ENCODE data around the gene KIF4B. TPM values are rescaled to one million over a fixed set of nuclear protein-coding genes. Genes with fewer than 3 reads are reported as not detected.
"Not testable (repeated sequence)": the region's sequence is repeated elsewhere in the genome, so short reads cannot be mapped to it uniquely, and the experiment has no call there.

KIF4B gene
- total RNA-seq, 4 donors from 2014 or later = not detected

DNA sequence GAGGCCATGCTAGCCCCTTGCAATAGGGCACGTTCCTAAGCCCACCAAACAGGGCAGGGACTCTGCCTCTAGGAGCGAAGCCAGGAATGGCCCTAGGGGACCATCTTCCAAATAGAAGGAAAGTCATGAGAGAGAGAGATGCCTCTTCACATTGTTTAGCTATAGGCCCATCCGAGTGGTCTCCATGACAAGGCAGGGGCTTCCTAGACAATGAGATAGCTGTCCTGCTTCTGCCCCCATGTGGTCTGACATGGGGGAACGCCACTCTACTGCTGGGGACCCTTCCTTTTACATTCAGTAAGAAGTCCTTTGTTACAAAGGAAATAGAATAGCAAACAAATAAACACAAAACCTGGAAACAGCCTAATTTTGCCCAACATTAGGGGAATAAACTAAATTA lies 17.9 kb upstream of the KIF4B start:
- Histone ChIP-seq H3K4me1 (no peaks in the 10 kb centered on the region), H3K4me3 (replicated peaks in 1 of 3) (no peak overlapping the region), H3K27me3 (no peaks in the 10 kb centered on the region), H3K36me3 (no peaks in the 10 kb centered on the region), H3K9me3 (no peaks in the 10 kb centered on the region), H3K27ac (no peak overlapping the region)
- intact Hi-C loops (cut with DNase I) = no loop called here
- 47 to 53% methylated on average over 4 of the region's 4 CpGs for WGBS, 2 donors
- DNase-seq = no peak
- TF ChIP-seq POLR2A (IDR thresholded peaks at IDR 0.05) = no peak
- TF ChIP-seq, protein P1, sequence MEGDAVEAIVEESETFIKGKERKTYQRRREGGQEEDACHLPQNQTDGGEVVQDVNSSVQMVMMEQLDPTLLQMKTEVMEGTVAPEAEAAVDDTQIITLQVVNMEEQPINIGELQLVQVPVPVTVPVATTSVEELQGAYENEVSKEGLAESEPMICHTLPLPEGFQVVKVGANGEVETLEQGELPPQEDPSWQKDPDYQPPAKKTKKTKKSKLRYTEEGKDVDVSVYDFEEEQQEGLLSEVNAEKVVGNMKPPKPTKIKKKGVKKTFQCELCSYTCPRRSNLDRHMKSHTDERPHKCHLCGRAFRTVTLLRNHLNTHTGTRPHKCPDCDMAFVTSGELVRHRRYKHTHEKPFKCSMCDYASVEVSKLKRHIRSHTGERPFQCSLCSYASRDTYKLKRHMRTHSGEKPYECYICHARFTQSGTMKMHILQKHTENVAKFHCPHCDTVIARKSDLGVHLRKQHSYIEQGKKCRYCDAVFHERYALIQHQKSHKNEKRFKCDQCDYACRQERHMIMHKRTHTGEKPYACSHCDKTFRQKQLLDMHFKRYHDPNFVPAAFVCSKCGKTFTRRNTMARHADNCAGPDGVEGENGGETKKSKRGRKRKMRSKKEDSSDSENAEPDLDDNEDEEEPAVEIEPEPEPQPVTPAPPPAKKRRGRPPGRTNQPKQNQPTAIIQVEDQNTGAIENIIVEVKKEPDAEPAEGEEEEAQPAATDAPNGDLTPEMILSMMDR (IDR thresholded peaks at IDR 0.05) = no peak

DNA sequence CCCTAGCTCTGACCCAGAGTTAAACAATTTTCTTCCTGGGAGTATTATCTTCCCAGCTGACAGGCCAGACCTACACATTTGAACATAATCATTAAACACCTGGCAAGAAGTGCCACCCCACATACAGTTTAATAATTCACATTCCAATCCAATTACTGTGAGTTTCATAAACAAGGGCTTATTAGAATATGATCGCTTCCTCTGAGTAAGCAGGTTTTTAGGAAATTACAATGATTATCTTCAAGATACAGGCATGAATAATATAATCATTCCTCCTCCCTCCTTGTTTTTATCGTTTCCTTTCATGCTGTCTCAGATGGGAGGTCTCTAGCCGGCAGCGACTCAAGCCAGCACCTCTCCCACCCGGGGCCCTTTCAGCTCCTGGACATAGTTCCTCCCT lies 15.8 kb upstream of the KIF4B start:
- intact Hi-C loops (cut with DNase I) = no loop called here
- Histone ChIP-seq H3K4me1 (no peaks in the 10 kb centered on the region), H3K27me3 (no peaks in the 10 kb centered on the region), H3K36me3 (no peaks in the 10 kb centered on the region), H3K27ac (no peak overlapping the region), H3K4me3 (replicated peaks in 1 of 3) (no peak overlapping the region), H3K9me3 (no peaks in the 10 kb centered on the region)
- WGBS, 2 donors = 81 to 87% methylated on average over 5 of the region's 5 CpGs
- no peak for DNase-seq
- no peak for TF ChIP-seq POLR2A (IDR thresholded peaks at IDR 0.05)
- TF ChIP-seq, protein P1 (IDR thresholded peaks at IDR 0.05) = no peak

DNA sequence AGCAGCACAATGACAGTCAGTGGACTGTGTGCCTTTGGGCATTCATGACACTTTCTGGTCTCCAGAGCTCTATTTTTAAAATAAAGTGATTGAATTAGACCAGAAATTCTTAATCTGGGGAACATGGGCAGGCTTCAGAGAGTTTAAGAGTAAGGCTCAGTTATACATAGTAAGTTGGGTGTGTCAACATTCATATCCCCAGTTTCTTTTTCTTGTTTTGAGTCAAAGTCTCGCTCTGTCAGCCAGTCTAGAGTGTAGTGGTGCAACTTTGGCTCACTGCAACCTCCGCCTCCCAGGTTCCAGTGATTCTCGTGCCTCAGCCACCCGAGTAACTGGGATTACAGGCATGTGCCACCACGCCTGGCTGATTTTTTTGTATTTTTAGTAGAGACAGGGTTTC lies 13.7 kb upstream of the KIF4B start:
- no peak for TF ChIP-seq POLR2A (IDR thresholded peaks at IDR 0.05)
- TF ChIP-seq, protein P1 (IDR thresholded peaks at IDR 0.05) = no peak
- no peaks in the 10 kb centered on the region for H3K4me1 ChIP-seq
- H3K9me3 ChIP-seq = no peaks in the 10 kb centered on the region
- no peaks in the 10 kb centered on the region for H3K27me3 ChIP-seq
- no peak for DNase-seq
- intact Hi-C loops (cut with DNase I) = no loop called here
- H3K36me3 ChIP-seq = no peaks in the 10 kb centered on the region
- no peak overlapping the region for H3K27ac ChIP-seq
- no peak overlapping the region for H3K4me3 ChIP-seq (replicated peaks in 1 of 3)
- 84 to 87% methylated on average over 5 of the region's 5 CpGs for WGBS, 2 donors

DNA sequence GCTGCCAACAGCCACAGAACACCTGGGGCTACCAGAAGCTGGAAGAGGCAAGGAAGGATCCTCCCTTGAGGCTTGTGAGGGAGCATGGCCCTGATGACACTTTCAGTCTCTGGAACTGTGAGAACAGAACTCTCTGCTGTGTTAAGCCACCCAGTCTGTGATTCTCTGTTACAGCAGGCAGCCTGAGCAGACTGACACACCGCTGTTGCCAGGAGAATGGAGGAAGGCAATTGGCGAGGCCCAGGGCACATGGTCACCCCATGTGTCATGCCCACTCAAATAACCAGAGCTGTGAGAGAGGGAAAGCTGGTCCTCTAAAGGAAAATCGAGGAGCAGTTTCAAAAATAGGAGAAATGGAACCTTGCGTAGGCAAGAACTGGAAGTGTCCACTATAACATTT lies 12.0 kb upstream of the KIF4B start:
- Histone ChIP-seq H3K36me3 (no peaks in the 10 kb centered on the region), H3K27ac (no peak overlapping the region), H3K4me3 (replicated peaks in 1 of 3) (no peak overlapping the region), H3K9me3 (no peaks in the 10 kb centered on the region), H3K27me3 (no peaks in the 10 kb centered on the region), H3K4me1 (no peaks in the 10 kb centered on the region)
- TF ChIP-seq, protein P1 (IDR thresholded peaks at IDR 0.05) = no peak
- TF ChIP-seq POLR2A (IDR thresholded peaks at IDR 0.05) = no peak
- 93 to 95% methylated on average over 4 of the region's 4 CpGs for WGBS, 2 donors
- intact Hi-C loops (cut with DNase I) = no loop called here
- no peak for DNase-seq

DNA sequence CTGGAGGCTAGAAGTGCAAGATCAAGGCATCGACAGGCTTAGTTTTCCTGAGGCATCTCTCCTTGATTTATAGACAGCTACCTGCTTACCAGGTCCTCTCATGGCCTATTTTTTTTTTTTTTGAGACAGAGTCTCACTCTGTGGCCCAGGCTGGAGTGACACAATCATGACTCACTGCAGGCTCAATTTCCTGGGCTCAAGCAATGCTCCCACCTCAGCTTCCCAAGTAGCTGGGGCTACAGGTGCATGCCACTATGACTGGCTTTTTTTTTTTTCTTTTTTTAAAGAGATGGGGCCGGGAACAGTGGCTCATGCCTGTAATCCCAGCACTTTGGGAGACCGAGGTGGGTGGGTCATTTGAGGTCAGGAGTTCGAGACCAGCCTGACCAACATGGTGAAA lies 10.8 kb upstream of the KIF4B start:
- intact Hi-C loops (cut with DNase I); H3K4me1 ChIP-seq; H3K27me3 ChIP-seq; H3K9me3 ChIP-seq; H3K4me3 ChIP-seq (replicated peaks in 1 of 3); H3K27ac ChIP-seq; H3K36me3 ChIP-seq; DNase-seq: not testable (repeated sequence)
- 85 to 93% methylated on average over 4 of the region's 4 CpGs for WGBS, 2 donors

DNA sequence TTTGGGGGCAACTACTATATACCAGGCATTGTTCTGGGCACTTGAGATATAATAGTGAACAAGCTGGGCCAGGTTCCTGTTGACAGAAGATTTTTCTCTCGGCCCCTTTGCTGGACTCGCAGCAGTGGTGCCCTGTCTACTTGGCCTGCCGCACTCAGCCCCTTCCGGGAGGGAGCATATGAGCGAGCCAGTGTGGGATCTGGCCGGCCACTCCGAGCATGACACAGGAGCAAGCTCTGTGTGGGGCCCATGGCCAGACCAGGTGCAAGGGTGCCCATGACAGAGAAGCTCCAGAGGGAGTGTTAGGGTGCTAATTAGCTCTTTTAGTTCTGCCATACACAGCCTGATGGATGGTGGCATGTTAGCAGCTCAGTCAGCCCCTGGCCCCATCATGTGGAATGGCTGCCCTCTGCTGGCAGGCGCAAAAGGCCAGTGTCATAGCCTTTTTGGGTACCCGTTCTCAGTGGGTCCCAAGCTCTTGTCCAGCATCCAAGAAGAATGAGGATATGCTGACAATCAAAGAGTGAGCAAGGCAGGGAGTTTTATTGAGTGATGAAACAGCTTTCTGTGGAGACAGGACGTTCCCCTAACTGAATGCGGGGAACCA lies 9.3 kb upstream of the KIF4B start:
- DNase-seq = no peak
- TF ChIP-seq, protein P1 (IDR thresholded peaks at IDR 0.05) = peak in 1 of 6 experiments; percentile 9
- TF ChIP-seq POLR2A (IDR thresholded peaks at IDR 0.05) = no peak
- no peaks in the 10 kb centered on the region for H3K36me3 ChIP-seq
- 88 to 91% methylated on average over 9 to 11 of the region's 11 CpGs for WGBS, 2 donors
- no peaks in the 10 kb centered on the region for H3K27me3 ChIP-seq
- H3K4me3 ChIP-seq (replicated peaks in 1 of 3) = no peak overlapping the region
- H3K4me1 ChIP-seq = no peaks in the 10 kb centered on the region
- H3K9me3 ChIP-seq = no peaks in the 10 kb centered on the region
- H3K27ac ChIP-seq = no peak overlapping the region
- intact Hi-C loops (cut with DNase I) = no loop called here

DNA sequence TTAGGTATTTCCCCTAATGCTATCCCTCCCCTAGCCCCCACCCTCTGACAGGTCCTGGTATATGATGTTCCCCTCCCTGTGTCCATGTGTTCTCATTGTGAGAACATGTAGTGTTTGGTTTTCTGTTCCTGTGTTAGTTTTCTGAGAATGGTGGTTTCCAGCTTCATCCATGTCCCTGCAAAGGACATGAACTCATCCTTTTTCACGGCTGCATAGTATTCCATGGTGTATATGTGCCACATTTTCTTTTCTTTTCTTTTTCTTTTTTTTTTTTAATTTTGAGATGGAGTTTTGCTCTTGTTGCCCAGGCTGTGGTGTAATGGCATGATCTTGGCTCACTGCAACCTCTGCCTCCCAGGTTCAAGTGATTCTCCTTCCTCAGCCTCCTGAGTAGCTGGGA lies 7.3 kb upstream of the KIF4B start:
- intact Hi-C loops (cut with DNase I); H3K4me1 ChIP-seq; H3K27me3 ChIP-seq; H3K27ac ChIP-seq; DNase-seq; H3K9me3 ChIP-seq; H3K36me3 ChIP-seq; H3K4me3 ChIP-seq (replicated peaks in 1 of 3): not testable (repeated sequence)
- WGBS, 2 donors = 87 to 89% methylated on average over 1 of the region's 1 CpG
